Measurements from ENCODE around the gene CRIP2.

The CRIP2 gene

DNA sequence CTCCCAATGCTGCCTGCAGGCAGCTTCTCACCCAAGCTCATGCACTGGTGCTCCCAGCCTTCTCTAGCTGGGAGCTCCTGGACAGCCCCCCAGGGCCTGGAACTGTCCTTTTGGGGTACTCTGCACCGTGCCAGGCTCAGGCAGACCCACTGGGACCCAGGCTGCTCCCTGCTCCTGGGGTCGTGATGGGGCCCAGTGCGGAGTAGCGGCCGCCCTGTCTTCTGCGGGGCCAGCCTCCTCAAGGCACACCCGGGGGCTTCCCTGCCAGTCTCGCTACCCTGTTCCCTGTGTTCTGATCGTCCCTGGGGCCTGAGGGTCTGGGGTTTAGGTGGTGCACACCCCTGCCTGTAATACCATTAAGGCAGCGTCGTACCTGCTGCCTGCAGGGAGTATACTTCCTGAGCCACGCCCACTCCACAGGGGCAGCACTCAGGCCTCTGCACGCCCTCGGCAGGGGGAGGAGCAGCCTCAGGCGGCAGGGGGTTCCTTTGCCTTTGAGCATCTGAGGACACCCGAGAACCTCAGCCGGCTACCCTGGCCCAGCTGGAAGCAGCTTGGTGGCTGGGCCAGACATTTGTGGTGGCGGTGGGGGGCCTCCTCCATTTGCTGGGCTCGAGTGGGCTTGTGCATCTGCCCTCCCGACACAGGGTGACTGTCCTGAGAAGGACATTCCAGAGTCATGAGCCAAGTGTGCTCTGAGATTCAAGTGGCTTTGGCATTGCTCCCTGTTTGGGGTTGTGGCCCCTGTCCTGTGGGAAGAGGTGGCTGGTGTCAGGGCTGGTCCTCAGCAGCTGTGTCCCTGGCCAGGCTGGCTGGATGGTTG is 9.2 kb upstream of the CRIP2 start:
- no peak for DNase-seq

- DNase-seq, result no peak
Observed at GRCh38 chr14:105466531-105467248, 7.9 kb upstream of the CRIP2 start.

DNA sequence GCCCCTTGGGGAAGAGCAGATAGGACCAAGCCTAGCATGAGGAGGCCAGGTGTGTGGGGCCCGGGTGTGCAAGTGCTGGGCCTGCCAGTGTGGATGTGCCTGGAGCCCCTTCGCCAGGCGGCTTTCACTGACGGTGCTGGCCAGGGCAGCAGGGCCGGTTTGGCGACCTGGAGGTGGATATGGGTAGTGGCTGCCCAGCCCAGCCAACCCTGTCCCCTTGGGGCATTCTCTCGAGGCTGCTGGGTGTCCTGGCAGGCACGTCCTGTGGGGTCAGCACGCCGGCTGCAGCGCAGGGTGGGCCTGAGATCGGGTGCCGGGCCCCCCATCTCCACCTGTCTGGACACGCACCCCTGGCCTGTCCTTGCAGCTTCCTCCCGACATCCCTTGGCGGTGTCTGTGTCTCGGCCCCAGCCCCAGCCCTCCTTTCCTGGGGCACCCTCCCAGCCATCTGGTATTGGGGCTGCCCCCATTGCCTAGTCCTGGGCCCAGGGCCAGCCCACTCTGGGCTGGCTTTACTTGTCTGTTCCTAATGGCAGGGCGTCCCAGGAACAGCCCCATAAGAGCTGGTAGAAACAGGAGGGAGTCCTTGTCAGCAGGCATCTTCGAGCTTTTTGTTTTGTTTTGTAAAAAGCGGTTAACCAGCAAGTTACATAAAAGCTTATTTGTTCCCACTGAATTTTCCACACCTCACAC is 7.2 kb upstream of the CRIP2 start:
- no peak for DNase-seq

- no peak for DNase-seq
Observed at GRCh38 chr14:105467942-105468471, 6.6 kb upstream of the CRIP2 start.

GRCh38 chr14:105468621-105469241 is 5.9 kb upstream of the CRIP2 start:
- no peak for DNase-seq

GRCh38 chr14:105469456-105470349 is 4.9 kb upstream of the CRIP2 start:
- no peak for DNase-seq

DNA sequence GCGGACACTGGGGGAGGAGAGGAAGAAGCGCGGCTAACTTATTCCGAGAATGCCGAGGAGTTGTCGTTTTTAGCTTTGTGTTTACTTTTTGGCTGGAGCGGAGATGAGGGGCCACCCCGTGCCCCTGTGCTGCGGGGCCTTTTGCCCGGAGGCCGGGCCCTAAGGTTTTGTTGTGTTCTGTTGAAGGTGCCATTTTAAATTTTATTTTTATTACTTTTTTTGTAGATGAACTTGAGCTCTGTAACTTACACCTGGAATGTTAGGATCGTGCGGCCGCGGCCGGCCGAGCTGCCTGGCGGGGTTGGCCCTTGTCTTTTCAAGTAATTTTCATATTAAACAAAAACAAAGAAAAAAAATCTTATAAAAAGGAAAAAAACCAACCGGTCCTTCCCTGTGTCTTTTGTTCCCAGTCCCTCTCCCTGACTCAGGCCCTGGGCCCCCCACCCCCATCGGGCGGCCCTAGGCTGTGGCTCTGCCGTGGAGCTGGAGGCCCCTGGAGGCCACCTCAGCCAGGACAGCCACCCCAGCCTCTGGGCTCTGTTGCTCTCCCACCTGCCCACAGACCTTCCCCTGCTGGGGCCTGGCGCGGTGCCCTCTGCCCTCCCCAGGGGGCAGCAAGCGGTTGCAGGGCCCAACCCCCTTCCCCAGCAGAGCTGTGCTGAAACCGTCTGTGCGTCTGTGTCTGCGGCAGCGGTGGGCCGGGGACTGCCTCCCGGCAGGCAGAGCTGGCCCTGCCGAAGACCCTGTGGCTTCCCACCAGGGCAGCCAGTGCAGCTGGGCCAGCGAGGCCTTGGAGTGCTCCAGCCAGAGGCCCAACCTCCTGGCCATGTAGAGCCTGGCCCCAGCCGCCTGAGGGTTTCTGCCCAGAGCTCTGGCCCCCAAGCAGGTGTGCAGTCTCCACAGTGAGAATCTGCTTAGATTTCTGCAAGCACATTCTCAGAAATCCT is 4.0 kb upstream of the CRIP2 start:
- DNase-seq, result no peak

DNA sequence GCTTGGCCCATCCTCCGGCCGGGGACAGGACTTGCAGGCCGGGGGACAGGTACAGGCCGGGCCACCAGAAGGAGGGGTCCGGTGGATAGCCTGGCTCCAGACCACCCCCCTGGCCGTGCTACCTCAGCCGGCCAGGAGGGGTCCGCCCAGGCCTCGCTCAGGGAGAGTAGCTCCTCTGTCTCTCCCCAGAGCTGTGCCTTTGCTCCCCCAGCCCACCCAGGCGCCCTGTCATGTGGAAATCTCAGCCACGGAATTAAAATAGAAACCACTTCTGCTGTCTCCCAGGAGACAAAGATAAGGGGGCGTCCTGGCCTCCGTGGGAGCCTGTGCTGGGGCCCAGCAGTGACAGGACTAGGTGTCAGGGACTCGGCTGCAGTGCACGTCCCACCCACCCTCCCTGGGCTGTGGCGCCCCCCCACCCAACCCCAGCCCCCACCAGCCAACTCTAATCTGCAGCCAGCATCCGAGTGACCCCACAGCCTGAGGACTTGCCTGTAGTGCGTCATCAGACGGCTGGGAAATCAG is 3.3 kb upstream of the CRIP2 start:
- no peak for DNase-seq

DNA sequence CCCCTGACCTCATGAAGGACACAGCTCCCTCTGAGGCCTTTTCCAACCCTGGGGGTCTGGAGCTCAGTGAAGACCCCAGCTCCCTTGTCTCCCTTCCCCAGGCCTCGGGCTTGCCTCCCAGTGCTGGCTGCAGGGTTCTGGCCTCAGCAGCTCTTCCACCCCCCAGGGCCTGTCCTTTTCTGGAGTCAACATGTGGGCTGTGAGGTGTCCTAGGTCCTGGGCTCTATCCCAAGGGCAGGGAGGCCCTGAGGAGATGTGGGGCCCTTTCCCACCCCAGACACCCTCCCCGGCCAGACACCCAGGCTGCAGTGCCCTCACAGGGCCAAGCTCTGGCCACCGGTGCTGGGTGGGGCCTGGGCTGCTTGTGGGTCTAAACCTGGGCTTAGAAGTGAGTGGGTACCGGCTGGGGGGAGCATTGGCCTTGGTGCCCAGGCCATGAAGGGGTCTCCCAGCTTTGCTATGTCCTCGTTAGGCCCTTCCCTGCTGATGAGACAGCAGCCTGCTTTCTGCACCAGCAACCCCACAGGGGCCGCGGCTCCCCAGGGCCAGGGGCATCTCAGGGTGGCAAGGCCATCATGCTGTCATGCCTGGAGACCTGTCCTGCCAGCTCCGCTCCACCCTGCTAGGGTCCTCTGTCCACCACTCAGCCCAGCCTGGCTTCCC is 2.7 kb upstream of the CRIP2 start:
- DNase-seq, result no peak

DNA sequence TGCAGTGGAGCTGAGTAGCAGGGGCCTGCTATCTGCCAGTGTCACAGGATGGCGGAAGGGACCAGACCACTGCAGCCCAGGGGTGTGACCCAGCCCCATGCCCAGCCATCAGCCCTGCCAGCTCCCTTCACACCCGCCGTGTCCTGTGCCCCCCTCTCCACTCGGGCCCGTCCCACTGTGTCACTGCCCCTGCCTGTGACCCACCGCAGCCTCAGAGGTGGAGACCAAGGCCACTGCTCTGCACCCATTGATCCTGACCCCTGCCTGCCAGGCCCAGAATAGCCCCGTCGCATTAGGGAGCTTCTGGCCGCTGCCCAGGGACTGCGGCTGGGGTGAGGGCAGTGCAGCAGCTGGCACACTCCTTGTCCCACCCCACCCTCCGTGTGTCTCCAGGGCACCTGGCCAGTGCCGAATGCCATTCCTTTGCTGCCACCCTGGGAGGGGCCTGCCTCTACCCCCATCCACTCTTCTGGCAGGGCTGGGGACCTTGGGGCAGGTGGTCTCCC is 2.1 kb upstream of the CRIP2 start:
- no peak for DNase-seq

DNA sequence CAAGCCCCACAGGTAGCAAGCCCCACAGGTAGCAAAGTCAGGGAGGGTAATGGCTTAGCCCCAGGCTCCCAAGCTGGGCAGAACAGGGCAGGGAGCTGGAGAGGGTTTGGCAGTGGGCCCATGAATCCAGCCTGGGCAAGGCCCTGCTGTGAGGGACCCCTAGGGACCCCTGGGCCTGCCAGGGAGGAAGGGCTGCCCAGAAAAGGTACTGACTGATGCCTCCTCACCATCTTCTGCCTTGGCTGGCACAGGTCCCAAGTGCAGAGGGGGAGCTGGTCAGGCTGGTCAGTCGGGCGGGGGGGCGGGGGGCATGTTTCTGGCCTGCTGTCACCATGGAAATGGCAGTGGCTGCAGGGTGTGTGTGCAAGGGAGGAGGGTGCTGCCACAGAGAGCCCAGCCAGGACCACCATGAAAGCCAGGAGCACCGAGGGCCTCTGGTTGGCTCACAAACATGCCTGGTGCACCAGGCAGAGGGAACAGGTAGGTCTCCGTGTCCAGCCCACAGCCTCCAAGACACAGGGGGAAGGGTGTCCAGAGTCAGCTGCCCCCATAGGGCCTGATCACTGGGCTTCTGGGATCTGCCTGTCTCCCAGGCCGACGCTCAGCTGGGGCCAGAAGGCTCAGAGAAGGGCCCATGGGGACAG is 1.5 kb upstream of the CRIP2 start:
- DNase-seq, result no peak

- DNase-seq, result peak; percentile 88
Observed at GRCh38 chr14:105473677-105474482, 741 bp upstream of the CRIP2 start.

DNA sequence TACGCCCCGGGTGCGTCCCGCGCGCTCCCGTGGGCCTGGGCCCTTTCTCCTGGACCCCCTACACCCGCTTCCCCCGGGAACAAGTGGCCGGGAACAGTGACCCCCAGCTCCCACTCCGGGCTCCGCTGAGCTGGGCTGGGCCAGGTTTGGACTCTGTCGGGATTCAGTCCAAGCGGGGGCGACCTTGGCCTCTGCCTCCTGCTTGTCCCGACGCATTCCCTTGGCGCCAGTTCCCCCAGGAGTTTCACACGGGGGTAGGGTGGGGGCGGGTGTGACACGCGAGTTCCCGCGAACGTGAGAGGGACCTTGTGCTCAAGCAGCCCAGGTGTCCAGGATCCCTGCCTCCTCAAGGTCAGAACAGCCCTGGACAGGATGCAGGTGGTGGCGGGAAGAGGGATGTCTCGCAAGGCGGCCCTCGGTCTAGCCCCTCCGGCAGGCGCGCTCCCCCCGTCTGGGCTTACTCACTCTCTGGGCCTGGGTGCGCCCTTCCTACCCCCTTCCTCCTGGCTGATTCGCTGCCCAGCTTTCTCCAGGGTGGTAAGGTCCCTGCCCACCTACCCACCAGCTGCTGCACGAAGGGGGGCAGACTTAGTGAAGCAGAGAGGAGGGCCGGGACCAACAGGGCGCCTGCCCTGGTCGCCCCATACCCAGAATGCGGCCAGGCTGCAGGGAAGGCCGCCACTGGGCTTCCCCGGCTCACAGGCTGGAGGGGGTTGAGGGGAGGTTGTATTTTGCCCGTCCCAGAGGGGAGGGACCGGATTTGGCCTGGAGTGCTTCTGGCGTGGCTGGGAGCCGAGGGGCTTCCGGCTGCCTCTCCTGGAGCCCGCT is 862 bp downstream of the CRIP2 start:
- DNase-seq, result peak; percentile 35

DNA sequence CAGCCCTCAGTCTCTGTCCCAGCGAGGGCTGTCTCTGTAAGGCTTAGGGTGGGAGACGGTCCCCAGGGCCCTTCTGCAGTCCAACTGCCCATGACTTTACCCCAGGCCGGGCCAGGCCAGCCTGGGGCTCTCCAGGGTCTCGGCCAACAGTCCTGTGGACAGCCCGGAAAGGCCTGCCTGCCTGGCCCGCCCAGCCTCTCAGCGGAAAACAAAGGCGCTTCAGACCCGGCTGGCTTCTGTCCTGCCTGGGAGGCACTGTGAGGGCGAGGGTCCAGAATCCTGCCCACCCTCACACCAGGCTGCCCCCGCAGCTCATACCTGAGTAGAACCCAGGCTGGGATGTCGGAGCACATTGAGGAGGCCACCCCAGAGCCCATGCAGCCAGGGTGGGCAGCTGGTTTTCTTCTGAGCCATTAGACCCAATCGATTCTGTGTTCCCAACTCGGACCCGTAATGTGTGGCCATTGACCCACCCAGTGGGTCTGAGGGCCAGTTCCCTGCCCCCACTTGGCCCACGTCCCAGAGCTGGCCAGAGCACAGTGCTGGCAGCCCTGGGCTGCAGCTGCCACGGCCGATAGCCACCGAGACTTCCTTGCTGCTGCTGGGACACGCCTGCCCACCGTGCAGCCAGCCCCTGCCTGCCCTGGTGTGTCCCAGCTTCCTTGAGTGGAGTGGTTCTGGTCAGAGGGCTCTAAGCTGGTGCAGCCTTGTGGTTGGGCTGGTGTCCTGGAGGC is 1.6 kb downstream of the CRIP2 start:
- DNase-seq, result no peak

GRCh38 chr14:105476831-105477659 is 2.4 kb downstream of the CRIP2 start:
- DNase-seq, result no peak
